K562 (cell line): Measurements from ENCODE around the gene GOLGA5. TPM values are rescaled to one million over a fixed set of nuclear protein-coding genes. Genes with fewer than 3 reads are reported as not detected.

Source experiments
- BACH1 ChIP-seq: fragments of 200-800 bp; sonication (Bioruptor generic); IDR thresholded peaks from 2 replicates; pipeline ENCODE4 v1.6.1; 2016; ENCODE audit warnings: missing genetic modification characterization, missing compliant biosample characterization
- CXXC5 ChIP-seq: fragments of 250-450 bp; sonication (Bioruptor Pico); IDR thresholded peaks from 2 replicates; pipeline ENCODE4 v1.8.0; 2022; ENCODE audit warnings: inconsistent platforms, mild to moderate bottlenecking, moderate library complexity
- EP300 ChIP-seq: IDR thresholded peaks from 2 replicates; pipeline ENCODE4 v1.6.1; 2012; ENCODE audit warnings: low read length, improper control_type of control experiment
- EZH2 ChIP-seq: IDR thresholded peaks from 2 replicates; pipeline ENCODE4 v1.6.1; 2012; ENCODE audit warnings: low read depth, mild to moderate bottlenecking, inconsistent platforms, low read length, borderline replicate concordance
- KDM5B ChIP-seq: fragments of 200-600 bp; sonication (generic); IDR thresholded peaks from 2 replicates; pipeline ENCODE4 v1.6.1; 2012; ENCODE audit warnings: low read depth, mild to moderate bottlenecking, moderate library complexity, low read length, control low read depth, inconsistent platforms; ENCODE audit not compliant: insufficient replicate concordance
- NCOR1 ChIP-seq: fragments of 450-650 bp; IDR thresholded peaks from 2 replicates; pipeline ENCODE4 v1.6.1; 2016; ENCODE audit warnings: mild to moderate bottlenecking, moderate library complexity
- POLR2H ChIP-seq: IDR thresholded peaks from 2 replicates; pipeline ENCODE4 v1.6.1; 2016; ENCODE audit warnings: missing genetic modification characterization, low read depth, mild to moderate bottlenecking, control low read depth, missing compliant biosample characterization, moderate library complexity
- SIN3B ChIP-seq: fragments of 450-650 bp; IDR thresholded peaks from 2 replicates; pipeline ENCODE4 v1.6.1; 2017; ENCODE audit warnings: low read depth, mild to moderate bottlenecking, moderate library complexity
- ZBTB1 ChIP-seq: sonication (generic); formaldehyde crosslinking; IDR thresholded peaks from 2 replicates; pipeline ENCODE4 v1.8.1; 2023; ENCODE audit warnings: missing genetic modification reagents, low read depth, mild to moderate bottlenecking, borderline replicate concordance
- ZNF77 ChIP-seq: fragments of 250-450 bp; sonication (Bioruptor Pico); IDR thresholded peaks from 2 replicates; pipeline ENCODE4 v1.5.0; 2020
- polyA plus RNA-seq, 8 experiments: library from polyadenylated mRNA; depleted of rRNA in 4 of 8; stranded (reverse) in 5 of 8; unstranded in 3 of 8; fragments of >200 nt; fragmentation: Nextera tagmentation in 2 of 8; fragmentation: Illumina TruSeq in 1 of 8; extraction: Ambion mirVana in 2 of 8; extraction: Trizol in 1 of 8; gene quantifications; 2 replicates each; pipeline versions ENCODE4 v1.2.1 to v1.2.3, GENCODE V29; 2011 to 2014; ENCODE audit warnings: inconsistent platforms in 1 of 8, missing spikeins in 1 of 8
- total RNA-seq, 7 experiments: library from RNA; depleted of rRNA in 6 of 7; stranded (reverse); fragments of >200 nt in 6 of 7; fragmentation: Illumina TruSeq in 2 of 7; extraction: Trizol in 2 of 7; gene quantifications; 2 replicates each; pipeline versions ENCODE4 v1.2.1 to v1.2.3, GENCODE V29; 2011 to 2021; ENCODE audit warnings: low replicate concordance in 1 of 7
- TF ChIP-seq, protein P1 (sequence below): fragments of 450-650 bp; IDR thresholded peaks from 2 replicates; pipeline ENCODE4 v1.6.1; 2016; ENCODE audit warnings: mild to moderate bottlenecking
- TF ChIP-seq, protein P2 (sequence below): fragments of 250-450 bp; sonication (Bioruptor Pico); IDR thresholded peaks from 2 replicates; pipeline ENCODE4 v1.8.0; 2021; ENCODE audit warnings: moderate library complexity, mild to moderate bottlenecking, inconsistent platforms
- TF ChIP-seq, protein P3 (sequence below): IDR thresholded peaks from 2 replicates; pipeline ENCODE4 v1.6.1; 2011; ENCODE audit not compliant: insufficient read length; ENCODE audit errors: extremely low read depth
- TF ChIP-seq, protein P4 (sequence below): fragments of 450-650 bp; IDR thresholded peaks from 2 replicates; pipeline ENCODE4 v1.7.0; 2016; ENCODE audit warnings: borderline replicate concordance
- TF ChIP-seq, protein P5 (sequence below): fragments of 450-650 bp; IDR thresholded peaks from 2 replicates; pipeline ENCODE4 v1.6.1; 2016; ENCODE audit warnings: low read depth, mild to moderate bottlenecking, moderate library complexity

The GOLGA5 gene
- total and polyA plus RNA-seq, 9 of the 15 experiments (the other 6 are each of a cell fraction or from before 2014, with no cell fraction given): 5.7 to 19.6 (median 12.7) TPM

DNA sequence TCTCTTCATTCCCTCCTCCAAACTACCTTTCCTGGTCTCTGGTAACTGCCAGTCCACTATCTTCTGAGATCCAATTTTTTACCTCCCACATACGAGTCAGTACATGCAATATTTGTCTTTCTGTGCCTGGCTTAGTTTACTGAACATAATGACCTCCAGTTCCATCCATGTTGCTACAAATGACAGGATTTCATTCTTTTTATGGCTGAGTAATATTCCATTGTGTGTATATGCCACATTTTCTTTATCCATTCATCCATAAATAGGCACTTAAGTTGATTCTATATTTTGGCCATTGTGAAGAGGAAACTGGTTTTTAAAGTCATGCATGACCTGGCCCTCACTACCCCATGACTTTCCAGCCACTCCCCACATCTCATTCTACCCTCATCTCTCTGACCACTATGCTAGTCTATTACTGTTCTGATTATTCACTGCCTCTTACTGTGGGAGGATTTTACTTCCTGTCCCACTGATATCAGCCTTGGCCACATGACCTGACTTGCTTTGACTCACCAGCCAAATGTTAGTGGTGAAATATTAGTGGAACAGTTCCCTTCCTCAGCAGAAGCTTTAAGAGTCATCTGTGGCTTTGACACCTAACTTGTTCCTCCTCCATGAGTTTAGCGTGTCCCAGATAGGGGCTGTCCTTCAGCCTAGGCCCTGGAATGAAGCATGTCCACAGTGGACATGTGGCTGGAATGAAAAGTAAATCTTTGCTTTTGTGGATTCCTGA, 52.2 kb downstream of the GOLGA5 start (continued):
- TF ChIP-seq, protein P1, sequence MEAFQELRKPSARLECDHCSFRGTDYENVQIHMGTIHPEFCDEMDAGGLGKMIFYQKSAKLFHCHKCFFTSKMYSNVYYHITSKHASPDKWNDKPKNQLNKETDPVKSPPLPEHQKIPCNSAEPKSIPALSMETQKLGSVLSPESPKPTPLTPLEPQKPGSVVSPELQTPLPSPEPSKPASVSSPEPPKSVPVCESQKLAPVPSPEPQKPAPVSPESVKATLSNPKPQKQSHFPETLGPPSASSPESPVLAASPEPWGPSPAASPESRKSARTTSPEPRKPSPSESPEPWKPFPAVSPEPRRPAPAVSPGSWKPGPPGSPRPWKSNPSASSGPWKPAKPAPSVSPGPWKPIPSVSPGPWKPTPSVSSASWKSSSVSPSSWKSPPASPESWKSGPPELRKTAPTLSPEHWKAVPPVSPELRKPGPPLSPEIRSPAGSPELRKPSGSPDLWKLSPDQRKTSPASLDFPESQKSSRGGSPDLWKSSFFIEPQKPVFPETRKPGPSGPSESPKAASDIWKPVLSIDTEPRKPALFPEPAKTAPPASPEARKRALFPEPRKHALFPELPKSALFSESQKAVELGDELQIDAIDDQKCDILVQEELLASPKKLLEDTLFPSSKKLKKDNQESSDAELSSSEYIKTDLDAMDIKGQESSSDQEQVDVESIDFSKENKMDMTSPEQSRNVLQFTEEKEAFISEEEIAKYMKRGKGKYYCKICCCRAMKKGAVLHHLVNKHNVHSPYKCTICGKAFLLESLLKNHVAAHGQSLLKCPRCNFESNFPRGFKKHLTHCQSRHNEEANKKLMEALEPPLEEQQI: no peak
- TF ChIP-seq EZH2 (no peak), NCOR1 (no peak), KDM5B (no peak), SIN3B (no peak), CXXC5 (CRISPR knock-in tag) (no peak), EP300 (peak; percentile 54), POLR2H (tag) (no peak), BACH1 (tag) (no peak), ZNF77 (CRISPR knock-in tag) (no peak), ZBTB1 (CRISPR knock-in tag) (no peak)
- TF ChIP-seq, protein P2, sequence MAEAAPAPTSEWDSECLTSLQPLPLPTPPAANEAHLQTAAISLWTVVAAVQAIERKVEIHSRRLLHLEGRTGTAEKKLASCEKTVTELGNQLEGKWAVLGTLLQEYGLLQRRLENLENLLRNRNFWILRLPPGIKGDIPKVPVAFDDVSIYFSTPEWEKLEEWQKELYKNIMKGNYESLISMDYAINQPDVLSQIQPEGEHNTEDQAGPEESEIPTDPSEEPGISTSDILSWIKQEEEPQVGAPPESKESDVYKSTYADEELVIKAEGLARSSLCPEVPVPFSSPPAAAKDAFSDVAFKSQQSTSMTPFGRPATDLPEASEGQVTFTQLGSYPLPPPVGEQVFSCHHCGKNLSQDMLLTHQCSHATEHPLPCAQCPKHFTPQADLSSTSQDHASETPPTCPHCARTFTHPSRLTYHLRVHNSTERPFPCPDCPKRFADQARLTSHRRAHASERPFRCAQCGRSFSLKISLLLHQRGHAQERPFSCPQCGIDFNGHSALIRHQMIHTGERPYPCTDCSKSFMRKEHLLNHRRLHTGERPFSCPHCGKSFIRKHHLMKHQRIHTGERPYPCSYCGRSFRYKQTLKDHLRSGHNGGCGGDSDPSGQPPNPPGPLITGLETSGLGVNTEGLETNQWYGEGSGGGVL: no peak
- TF ChIP-seq, protein P3, sequence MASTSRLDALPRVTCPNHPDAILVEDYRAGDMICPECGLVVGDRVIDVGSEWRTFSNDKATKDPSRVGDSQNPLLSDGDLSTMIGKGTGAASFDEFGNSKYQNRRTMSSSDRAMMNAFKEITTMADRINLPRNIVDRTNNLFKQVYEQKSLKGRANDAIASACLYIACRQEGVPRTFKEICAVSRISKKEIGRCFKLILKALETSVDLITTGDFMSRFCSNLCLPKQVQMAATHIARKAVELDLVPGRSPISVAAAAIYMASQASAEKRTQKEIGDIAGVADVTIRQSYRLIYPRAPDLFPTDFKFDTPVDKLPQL: no peak
- TF ChIP-seq, protein P4, sequence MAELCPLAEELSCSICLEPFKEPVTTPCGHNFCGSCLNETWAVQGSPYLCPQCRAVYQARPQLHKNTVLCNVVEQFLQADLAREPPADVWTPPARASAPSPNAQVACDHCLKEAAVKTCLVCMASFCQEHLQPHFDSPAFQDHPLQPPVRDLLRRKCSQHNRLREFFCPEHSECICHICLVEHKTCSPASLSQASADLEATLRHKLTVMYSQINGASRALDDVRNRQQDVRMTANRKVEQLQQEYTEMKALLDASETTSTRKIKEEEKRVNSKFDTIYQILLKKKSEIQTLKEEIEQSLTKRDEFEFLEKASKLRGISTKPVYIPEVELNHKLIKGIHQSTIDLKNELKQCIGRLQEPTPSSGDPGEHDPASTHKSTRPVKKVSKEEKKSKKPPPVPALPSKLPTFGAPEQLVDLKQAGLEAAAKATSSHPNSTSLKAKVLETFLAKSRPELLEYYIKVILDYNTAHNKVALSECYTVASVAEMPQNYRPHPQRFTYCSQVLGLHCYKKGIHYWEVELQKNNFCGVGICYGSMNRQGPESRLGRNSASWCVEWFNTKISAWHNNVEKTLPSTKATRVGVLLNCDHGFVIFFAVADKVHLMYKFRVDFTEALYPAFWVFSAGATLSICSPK: no peak
- TF ChIP-seq, protein P5, sequence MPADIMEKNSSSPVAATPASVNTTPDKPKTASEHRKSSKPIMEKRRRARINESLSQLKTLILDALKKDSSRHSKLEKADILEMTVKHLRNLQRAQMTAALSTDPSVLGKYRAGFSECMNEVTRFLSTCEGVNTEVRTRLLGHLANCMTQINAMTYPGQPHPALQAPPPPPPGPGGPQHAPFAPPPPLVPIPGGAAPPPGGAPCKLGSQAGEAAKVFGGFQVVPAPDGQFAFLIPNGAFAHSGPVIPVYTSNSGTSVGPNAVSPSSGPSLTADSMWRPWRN: no peak
